GM23248 (cell line): ENCODE measurements around the gene UCK2. TPM values are rescaled to one million over a fixed set of nuclear protein-coding genes. Genes with fewer than 3 reads are reported as not detected.

ENCODE experiments used
- DNase-seq: peaks from one replicate; pipeline ENCODE4 v3.0.0-alpha.2; 2015
- H2AFZ ChIP-seq: fragments of 200-600 bp; sonication (generic); 2 replicates; pipeline ENCODE4 v1.6.1; 2016; ENCODE audit warnings: antibody characterized with exemption
- H3F3A ChIP-seq: fragments of 200-600 bp; sonication (generic); 2 replicates; pipeline ENCODE4 v1.6.1; 2016; ENCODE audit warnings: mild to moderate bottlenecking, antibody characterized with exemption, mixed run types; ENCODE audit not compliant: insufficient read depth
- H3K27ac ChIP-seq: fragments of 200-600 bp; sonication (generic); 2 replicates; pipeline ENCODE4 v1.5.1; 2016; ENCODE audit warnings: mild to moderate bottlenecking
- H3K27me3 ChIP-seq: fragments of 200-600 bp; sonication (generic); replicated peaks from 2 replicates; pipeline ENCODE4 v1.6.1; 2016; ENCODE audit warnings: mild to moderate bottlenecking; ENCODE audit not compliant: insufficient read depth
- H3K36me3 ChIP-seq: fragments of 200-600 bp; sonication (generic); 2 replicates; pipeline ENCODE4 v1.6.1; 2016; ENCODE audit warnings: low read depth, mild to moderate bottlenecking
- H3K4me1 ChIP-seq: fragments of 200-600 bp; sonication (generic); 2 replicates; pipeline ENCODE4 v1.6.1; 2016; ENCODE audit warnings: mild to moderate bottlenecking; ENCODE audit not compliant: insufficient read depth
- H3K4me2 ChIP-seq: fragments of 200-600 bp; sonication (generic); one replicate; pipeline ENCODE4 v1.6.1; 2016; ENCODE audit warnings: mild to moderate bottlenecking; ENCODE audit not compliant: unreplicated experiment
- H3K4me3 ChIP-seq: fragments of 200-600 bp; sonication (generic); 2 replicates; pipeline ENCODE4 v1.5.1; 2016; ENCODE audit warnings: mild to moderate bottlenecking
- H3K79me2 ChIP-seq: fragments of 200-600 bp; sonication (generic); 2 replicates; pipeline ENCODE4 v1.6.1; 2016; ENCODE audit warnings: mild to moderate bottlenecking; ENCODE audit not compliant: insufficient read depth
- H3K9ac ChIP-seq: fragments of 200-600 bp; sonication (generic); 2 replicates; pipeline ENCODE4 v1.6.1; 2016; ENCODE audit warnings: mild to moderate bottlenecking
- H3K9me2 ChIP-seq: fragments of 200-600 bp; sonication (generic); 2 replicates; pipeline ENCODE4 v1.6.1; 2016; ENCODE audit warnings: mixed run types, mild to moderate bottlenecking, moderate library complexity; ENCODE audit not compliant: insufficient read depth
- H3K9me3 ChIP-seq: fragments of 200-600 bp; sonication (generic); one replicate; pipeline ENCODE4 v1.6.1; 2017; ENCODE audit warnings: low read depth
- H4K20me1 ChIP-seq: fragments of 200-600 bp; sonication (generic); 2 replicates; pipeline ENCODE4 v1.6.0; 2016; ENCODE audit not compliant: insufficient read depth
- EZH2 ChIP-seq: fragments of 200-600 bp; sonication (generic); IDR thresholded peaks from 2 replicates; pipeline ENCODE4 v1.6.1; 2018; ENCODE audit warnings: antibody characterized with exemption, mild to moderate bottlenecking; ENCODE audit not compliant: insufficient read depth, poor library complexity, severe bottlenecking
- EZH2phosphoT487 ChIP-seq: fragments of 200-600 bp; sonication (generic); IDR thresholded peaks from 2 replicates; pipeline ENCODE4 v1.6.1; 2018; ENCODE audit warnings: antibody characterized with exemption, moderate library complexity, mild to moderate bottlenecking, low read depth; ENCODE audit not compliant: insufficient read depth
- WGBS, 2 experiments: methylation state at CpG; one replicate each; pipeline ENCODE4 v1.1.6; 2015 to 2017; ENCODE audit warnings: low lambda C conversion rate in 2 of 2, low coverage in 1 of 2; ENCODE audit errors: missing lambda C conversion rate in 2 of 2; 5-methylcytosine and 5-hydroxymethylcytosine counted together
- in situ Hi-C: fragments of 300-500 bp; cut with MboI; formaldehyde crosslinking; loops from 2 replicates; pipeline ENCODE4 v1.15.0; 2020
- polyA plus RNA-seq: library from polyadenylated mRNA; unstranded; fragments of >200 nt; fragmentation: Nextera tagmentation; extraction: Ambion mirVana; gene quantifications from 2 replicates; pipeline ENCODE4 v1.2.1, GENCODE V29; 2016
- total RNA-seq: library from RNA; depleted of rRNA; stranded (reverse); fragments of >200 nt; shearing (Covaris generic); gene quantifications from 2 replicates; pipeline ENCODE4 v1.2.3, GENCODE V29; 2014

Gene UCK2
- total and polyA plus RNA-seq, 2 experiments from 2014 or later: 78.2 to 81.9 TPM

GRCh38 chr1:165910764-165911421 is 83.5 kb downstream of the UCK2 start:
- Histone ChIP-seq H3K27ac (no peak overlapping the region), H3K4me1 (peaks cover 22% of the 10 kb centered on the region), H3K4me2 (no peak overlapping the region), H3K9me3 (no peaks in the 10 kb centered on the region), H3F3A (peaks cover 6% of the 10 kb centered on the region), H3K79me2 (0 out of 2 replicates have a peak, but pooled peaks cover 13% of the 10 kb centered on the region), H4K20me1 (no peaks in the 10 kb centered on the region), H3K36me3 (peaks cover 13% of the 10 kb centered on the region; the same call in 1 of the 2 replicates), H2AFZ (no peak overlapping the region), H3K9ac (peak overlapping the region; percentile 14; the same call in 1 of the 2 replicates), H3K27me3 (no peaks in the 10 kb centered on the region), H3K4me3 (no peak overlapping the region), H3K9me2 (no peaks in the 10 kb centered on the region)
- no peak for TF ChIP-seq EZH2phosphoT487
- no peak for TF ChIP-seq EZH2
- DNase-seq: peak; percentile 53
- in situ Hi-C loops: loop anchor here (10.0 kb wide), 2 partner anchors 196 to 516 kb away; no protein-coding TSS in a partner anchor
- WGBS, 2 experiments: 36 to 44% methylated on average over 14 of the region's 14 CpGs

GRCh38 chr1:165911609-165912281 is 84.3 kb downstream of the UCK2 start:
- no peaks in the 10 kb centered on the region for H4K20me1 ChIP-seq

GRCh38 chr1:165912638-165913037 is 85.2 kb downstream of the UCK2 start:
- Histone ChIP-seq H3K27ac (no peak overlapping the region), H3K4me1 (peaks cover 18% of the 10 kb centered on the region), H3K4me3 (no peak overlapping the region), H3K36me3 (peaks cover 10% of the 10 kb centered on the region; the same call in 1 of the 2 replicates), H3K9me2 (no peaks in the 10 kb centered on the region), H3K4me2 (no peak overlapping the region), H3K9me3 (no peaks in the 10 kb centered on the region), H3F3A (peaks cover 6% of the 10 kb centered on the region), H4K20me1 (no peaks in the 10 kb centered on the region), H2AFZ (no peak overlapping the region), H3K27me3 (no peaks in the 10 kb centered on the region), H3K79me2 (0 out of 2 replicates have a peak, but pooled peaks cover 11% of the 10 kb centered on the region), H3K9ac (no peak overlapping the region)
- TF ChIP-seq EZH2: no peak
- WGBS, 2 experiments: 95 to 96% methylated on average over 6 of the region's 6 CpGs
- no peak for DNase-seq
- in situ Hi-C loops: loop anchor here (10.0 kb wide), 2 partner anchors 198 to 518 kb away; no protein-coding TSS in a partner anchor

More at GRCh38 chr1:165911609-165912281, 84.3 kb downstream of the UCK2 start:
- H3K9me3 ChIP-seq: no peaks in the 10 kb centered on the region
- DNase-seq: no peak
- H3K79me2 ChIP-seq: 0 out of 2 replicates have a peak, but pooled peaks cover 11% of the 10 kb centered on the region
- in situ Hi-C loops: loop anchor here (10.0 kb wide), 2 partner anchors 197 to 517 kb away; no protein-coding TSS in a partner anchor
- 94 to 96% methylated on average over 7 of the region's 7 CpGs for WGBS, 2 experiments
- H3F3A ChIP-seq: peaks cover 6% of the 10 kb centered on the region
- no peak overlapping the region for H3K4me2 ChIP-seq
- H3K4me3 ChIP-seq: no peak overlapping the region
- H3K27me3 ChIP-seq: no peaks in the 10 kb centered on the region
- peaks cover 13% of the 10 kb centered on the region; the same call in 1 of the 2 replicates for H3K36me3 ChIP-seq
- H3K9ac ChIP-seq: 0 out of 2 replicates have a peak overlapping the region, but pooled peaks have one; percentile 14
- H3K4me1 ChIP-seq: peaks cover 22% of the 10 kb centered on the region
- TF ChIP-seq EZH2phosphoT487 (no peak), EZH2 (no peak)
- no peaks in the 10 kb centered on the region for H3K9me2 ChIP-seq
- no peak overlapping the region for H3K27ac ChIP-seq
- no peak overlapping the region for H2AFZ ChIP-seq

- Histone ChIP-seq H3K27ac (peak overlapping the region; percentile 38; the same call in 1 of the 2 replicates), H3K4me2 (peak overlapping the region; percentile 15)
- peak; percentile 86 for DNase-seq
These were observed 86.9 kb downstream of the UCK2 start for GRCh38 chr1:165914136-165914798.

More at GRCh38 chr1:165914136-165914798, 86.9 kb downstream of the UCK2 start:
- no peaks in the 10 kb centered on the region for H3K27me3 ChIP-seq
- H3K9ac ChIP-seq: peak overlapping the region; percentile 20; the same call in 1 of the 2 replicates
- no peaks in the 10 kb centered on the region for H4K20me1 ChIP-seq
- peaks cover 6% of the 10 kb centered on the region for H3F3A ChIP-seq
- no peak overlapping the region for H2AFZ ChIP-seq
- 0 out of 2 replicates have a peak, but pooled peaks cover 3% of the 10 kb centered on the region for H3K36me3 ChIP-seq
- H3K9me2 ChIP-seq: no peaks in the 10 kb centered on the region
- H3K4me1 ChIP-seq: peaks cover 16% of the 10 kb centered on the region
- in situ Hi-C loops: loop anchor here (10.0 kb wide), 2 partner anchors 199 to 519 kb away; no protein-coding TSS in a partner anchor
- TF ChIP-seq EZH2phosphoT487 (no peak), EZH2 (no peak)
- no peaks in the 10 kb centered on the region for H3K9me3 ChIP-seq
- WGBS, 2 experiments: 1 to 2% methylated on average over 4 of the region's 4 CpGs
- H3K4me3 ChIP-seq: no peak overlapping the region
- 0 out of 2 replicates have a peak, but pooled peaks cover 11% of the 10 kb centered on the region for H3K79me2 ChIP-seq
